Measurements from ENCODE around the gene VSIG10L2.
"Not testable (repeated sequence)": the region's sequence is repeated elsewhere in the genome, so short reads cannot be mapped to it uniquely, and the experiment has no call there.

The VSIG10L2 gene

DNA sequence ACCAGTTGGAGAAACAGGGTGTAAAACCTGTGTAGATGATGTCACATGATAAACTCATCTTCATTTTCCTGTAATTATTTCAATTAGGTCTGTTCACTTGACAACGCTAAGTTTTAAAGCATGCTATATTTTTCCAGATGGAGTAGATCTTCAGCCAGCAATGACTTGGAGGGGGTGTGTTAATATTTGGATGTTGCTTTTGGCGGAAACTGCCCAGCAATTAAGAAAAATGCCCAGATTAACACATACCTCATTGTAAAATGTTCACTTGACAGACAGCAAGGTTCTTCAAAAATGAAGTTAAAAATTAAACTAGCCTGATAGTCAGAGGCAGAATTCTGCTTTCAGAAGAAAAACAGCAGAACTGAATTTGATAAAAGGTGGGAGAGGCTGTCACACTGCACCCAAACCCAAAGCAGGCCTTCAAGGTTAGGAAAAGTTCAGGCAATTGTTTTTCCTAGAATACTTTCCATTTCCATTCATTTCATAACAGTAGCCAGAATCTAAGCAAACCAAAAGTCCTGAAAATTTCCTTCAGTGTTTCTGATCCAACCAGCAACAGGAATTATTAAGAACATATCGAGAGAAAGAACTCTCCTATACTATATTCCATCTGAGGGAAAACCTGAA lies 33.0 kb downstream of the VSIG10L2 start:
- Mint-ChIP-seq H3K27me3 (no peaks in the 10 kb centered on the region), H3K36me3 (no peaks in the 10 kb centered on the region), H3K4me3 (no peak overlapping the region), H3K4me1 (no peaks in the 10 kb centered on the region), H3K27ac (no peak overlapping the region), H3K9me3 (no peaks in the 10 kb centered on the region)
- no peak for DNase-seq
- CTCF ChIA-PET, result no interaction called here

GRCh38 chr11:125979511-125979910 lies 33.7 kb downstream of the VSIG10L2 start:
- no peaks in the 10 kb centered on the region for H3K36me3 Mint-ChIP-seq
- no peak overlapping the region for H3K27ac Mint-ChIP-seq
- no peak for DNase-seq
- no peaks in the 10 kb centered on the region for H3K4me1 Mint-ChIP-seq
- no peak overlapping the region for H3K4me3 Mint-ChIP-seq
- CTCF ChIA-PET, result no interaction called here
- H3K9me3 Mint-ChIP-seq, result no peaks in the 10 kb centered on the region
- H3K27me3 Mint-ChIP-seq, result no peaks in the 10 kb centered on the region

DNA sequence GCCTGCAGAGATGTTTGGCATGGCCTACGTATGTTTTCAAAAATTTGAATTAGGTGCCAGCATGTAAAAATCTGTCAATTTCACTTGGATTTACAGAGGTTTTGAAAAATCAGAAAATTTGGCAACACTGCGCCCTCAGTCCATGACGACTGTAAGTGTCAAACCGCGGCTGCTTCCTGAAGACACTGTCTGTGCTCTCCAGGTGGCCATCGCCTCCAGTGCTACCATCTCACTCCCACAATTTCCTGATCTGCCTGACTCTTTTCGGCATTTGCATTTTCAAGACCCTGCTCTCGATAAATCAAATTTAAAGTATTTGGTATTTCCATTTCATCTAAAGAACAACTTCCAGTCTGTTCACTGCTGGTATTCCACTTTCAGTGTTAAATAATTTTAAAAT lies 34.6 kb downstream of the VSIG10L2 start:
- no peak overlapping the region for H3K4me3 Mint-ChIP-seq
- CTCF ChIA-PET, result no interaction called here

GRCh38 chr11:125982348-125982730 lies 36.5 kb downstream of the VSIG10L2 start:
- Mint-ChIP-seq H3K36me3 (no peaks in the 10 kb centered on the region), H3K27me3 (no peaks in the 10 kb centered on the region), H3K4me1 (no peaks in the 10 kb centered on the region), H3K9me3 (no peaks in the 10 kb centered on the region), H3K27ac (no peak overlapping the region), H3K4me3 (no peak overlapping the region)
- no peak for DNase-seq
- CTCF ChIA-PET, result no interaction called here

More for the DNA sequence above, 34.6 kb downstream of the VSIG10L2 start:
- Mint-ChIP-seq H3K36me3 (no peaks in the 10 kb centered on the region), H3K9me3 (no peaks in the 10 kb centered on the region), H3K27me3 (no peaks in the 10 kb centered on the region), H3K4me1 (no peaks in the 10 kb centered on the region), H3K27ac (no peak overlapping the region)
- DNase-seq, result no peak

GRCh38 chr11:125985956-125986355 lies 40.1 kb downstream of the VSIG10L2 start:
- H3K27ac Mint-ChIP-seq, CTCF ChIA-PET, H3K9me3 Mint-ChIP-seq, H3K36me3 Mint-ChIP-seq, DNase-seq, H3K27me3 Mint-ChIP-seq, H3K4me3 Mint-ChIP-seq, H3K4me1 Mint-ChIP-seq: not testable (repeated sequence)

GRCh38 chr11:125987066-125987641 lies 41.3 kb downstream of the VSIG10L2 start:
- Mint-ChIP-seq H3K27me3 (no peaks in the 10 kb centered on the region), H3K9me3 (no peaks in the 10 kb centered on the region), H3K36me3 (no peaks in the 10 kb centered on the region), H3K4me1 (no peaks in the 10 kb centered on the region), H3K4me3 (no peak overlapping the region), H3K27ac (no peak overlapping the region)
- CTCF ChIA-PET, result no interaction called here
- no peak for DNase-seq

- Mint-ChIP-seq H3K9me3 (no peaks in the 10 kb centered on the region), H3K36me3 (no peaks in the 10 kb centered on the region), H3K27ac (no peak overlapping the region), H3K4me3 (no peak overlapping the region), H3K4me1 (no peaks in the 10 kb centered on the region), H3K27me3 (no peaks in the 10 kb centered on the region)
- CTCF ChIA-PET, result no interaction called here
- no peak for DNase-seq
These were observed 44.4 kb downstream of the VSIG10L2 start for GRCh38 chr11:125990244-125990643.

- Mint-ChIP-seq H3K36me3 (no peaks in the 10 kb centered on the region), H3K4me3 (no peak overlapping the region), H3K27ac (no peak overlapping the region), H3K4me1 (no peaks in the 10 kb centered on the region), H3K27me3 (no peaks in the 10 kb centered on the region), H3K9me3 (no peaks in the 10 kb centered on the region)
- CTCF ChIA-PET, result no interaction called here
- no peak for DNase-seq
These were observed 47.0 kb downstream of the VSIG10L2 start for GRCh38 chr11:125992893-125993292.

- Mint-ChIP-seq H3K27me3 (no peaks in the 10 kb centered on the region), H3K9me3 (no peaks in the 10 kb centered on the region), H3K36me3 (no peaks in the 10 kb centered on the region), H3K4me3 (no peak overlapping the region), H3K27ac (no peak overlapping the region), H3K4me1 (no peaks in the 10 kb centered on the region)
- no peak for DNase-seq
- CTCF ChIA-PET, result no interaction called here
These were observed 48.7 kb downstream of the VSIG10L2 start for GRCh38 chr11:125994509-125994908.

- H3K36me3 Mint-ChIP-seq, result no peaks in the 10 kb centered on the region
- no peak overlapping the region for H3K27ac Mint-ChIP-seq
These were observed 49.5 kb downstream of the VSIG10L2 start for GRCh38 chr11:125995313-125995712.

GRCh38 chr11:125998267-125998666 lies 52.4 kb downstream of the VSIG10L2 start:
- Mint-ChIP-seq H3K27ac (no peak overlapping the region), H3K27me3 (no peaks in the 10 kb centered on the region), H3K4me1 (no peaks in the 10 kb centered on the region), H3K4me3 (no peak overlapping the region), H3K36me3 (no peaks in the 10 kb centered on the region), H3K9me3 (no peaks in the 10 kb centered on the region)
- CTCF ChIA-PET, result no interaction called here
- DNase-seq, result no peak

More at GRCh38 chr11:125995313-125995712, 49.5 kb downstream of the VSIG10L2 start:
- DNase-seq, result no peak
- no peak overlapping the region for H3K4me3 Mint-ChIP-seq
- H3K4me1 Mint-ChIP-seq, result no peaks in the 10 kb centered on the region
- CTCF ChIA-PET, result no interaction called here
- no peaks in the 10 kb centered on the region for H3K9me3 Mint-ChIP-seq
- H3K27me3 Mint-ChIP-seq, result no peaks in the 10 kb centered on the region

- Mint-ChIP-seq H3K27ac (no peak overlapping the region), H3K4me3 (no peak overlapping the region), H3K27me3 (no peaks in the 10 kb centered on the region), H3K4me1 (no peaks in the 10 kb centered on the region), H3K36me3 (no peaks in the 10 kb centered on the region), H3K9me3 (no peaks in the 10 kb centered on the region)
- CTCF ChIA-PET, result no interaction called here
- no peak for DNase-seq
These were observed 53.5 kb downstream of the VSIG10L2 start for GRCh38 chr11:125999234-125999880.

GRCh38 chr11:126002181-126002580 lies 56.3 kb downstream of the VSIG10L2 start:
- Mint-ChIP-seq H3K27ac (no peak overlapping the region), H3K27me3 (no peaks in the 10 kb centered on the region), H3K4me3 (no peak overlapping the region), H3K36me3 (no peaks in the 10 kb centered on the region), H3K9me3 (no peaks in the 10 kb centered on the region), H3K4me1 (no peaks in the 10 kb centered on the region)
- DNase-seq, result no peak
- CTCF ChIA-PET, result no interaction called here

All from activated naive CD4-positive, alpha-beta T cell treated with anti-CD3 and anti-CD28 coated beads, Interleukin-2, amount 10 ng/mL, durations not matched to agents 7 days and 5 days (primary cell).